Measurements from ENCODE around the gene RIPK1. TPM values are rescaled to one million over a fixed set of nuclear protein-coding genes. Genes with fewer than 3 reads are reported as not detected.
A peak's percentile ranks its signal among the peaks of the same experiment; 100 is the strongest.
"Not testable (repeated sequence)": the region's sequence is repeated elsewhere in the genome, so short reads cannot be mapped to it uniquely, and the experiment has no call there.

RIPK1 gene
- total RNA-seq, 1 donor from 2014 or later: 4.9 TPM

- H3K27ac ChIP-seq: no peak overlapping the region
- peaks cover 16% of the 10 kb centered on the region for H3K4me1 Mint-ChIP-seq
- H3K9ac ChIP-seq: no peak overlapping the region
- no peaks in the 10 kb centered on the region for H3K9me3 ChIP-seq (ENCODE audit: low read depth)
- no peak overlapping the region for H3K27ac Mint-ChIP-seq
- no peak for DNase-seq (ENCODE audit: low spot score)
- peaks cover 20% of the 10 kb centered on the region for H3K4me1 ChIP-seq
- peaks cover 5% of the 10 kb centered on the region for H3K9me3 Mint-ChIP-seq
- H3K4me3 ChIP-seq: no peak overlapping the region
- TF ChIP-seq EZH2 (IDR thresholded peaks at IDR 0.05) (no peak), EZH2phosphoT487 (IDR thresholded peaks at IDR 0.05) (no peak)
- TF ChIP-seq, protein P1, sequence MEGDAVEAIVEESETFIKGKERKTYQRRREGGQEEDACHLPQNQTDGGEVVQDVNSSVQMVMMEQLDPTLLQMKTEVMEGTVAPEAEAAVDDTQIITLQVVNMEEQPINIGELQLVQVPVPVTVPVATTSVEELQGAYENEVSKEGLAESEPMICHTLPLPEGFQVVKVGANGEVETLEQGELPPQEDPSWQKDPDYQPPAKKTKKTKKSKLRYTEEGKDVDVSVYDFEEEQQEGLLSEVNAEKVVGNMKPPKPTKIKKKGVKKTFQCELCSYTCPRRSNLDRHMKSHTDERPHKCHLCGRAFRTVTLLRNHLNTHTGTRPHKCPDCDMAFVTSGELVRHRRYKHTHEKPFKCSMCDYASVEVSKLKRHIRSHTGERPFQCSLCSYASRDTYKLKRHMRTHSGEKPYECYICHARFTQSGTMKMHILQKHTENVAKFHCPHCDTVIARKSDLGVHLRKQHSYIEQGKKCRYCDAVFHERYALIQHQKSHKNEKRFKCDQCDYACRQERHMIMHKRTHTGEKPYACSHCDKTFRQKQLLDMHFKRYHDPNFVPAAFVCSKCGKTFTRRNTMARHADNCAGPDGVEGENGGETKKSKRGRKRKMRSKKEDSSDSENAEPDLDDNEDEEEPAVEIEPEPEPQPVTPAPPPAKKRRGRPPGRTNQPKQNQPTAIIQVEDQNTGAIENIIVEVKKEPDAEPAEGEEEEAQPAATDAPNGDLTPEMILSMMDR (IDR thresholded peaks at IDR 0.05): no peak
- no peak overlapping the region for H3K4me3 Mint-ChIP-seq
- H3F3A ChIP-seq (ENCODE audit: low read depth): peaks cover 16% of the 10 kb centered on the region
- peaks cover 47% of the 10 kb centered on the region for H3K36me3 Mint-ChIP-seq
- H3K27me3 ChIP-seq: no peaks in the 10 kb centered on the region
- no peak overlapping the region for H2AFZ ChIP-seq (replicated peaks)
- no peaks in the 10 kb centered on the region for H3K36me3 ChIP-seq
- peaks cover 14% of the 10 kb centered on the region for H3K79me2 ChIP-seq (ENCODE audit: low read depth)
- peaks cover 2% of the 10 kb centered on the region for H3K27me3 Mint-ChIP-seq (ENCODE audit: insufficient read depth, low read depth)
- H3K4me2 ChIP-seq: no peak overlapping the region
- no peaks in the 10 kb centered on the region for H4K20me1 ChIP-seq (ENCODE audit: low read depth)
Measured at GRCh38 chr6:3077430-3077829, 9.1 kb downstream of the RIPK1 start.

GRCh38 chr6:3078952-3079351 is 10.7 kb downstream of the RIPK1 start:
- Mint-ChIP-seq H3K36me3 (peaks cover 59% of the 10 kb centered on the region), H3K4me1 (peaks cover 16% of the 10 kb centered on the region)
- H3K4me3 ChIP-seq; H3K27me3 Mint-ChIP-seq (ENCODE audit: insufficient read depth, low read depth); H3K9ac ChIP-seq; H3K9me3 ChIP-seq (ENCODE audit: low read depth); H2AFZ ChIP-seq (replicated peaks); H3K4me2 ChIP-seq; DNase-seq (ENCODE audit: low spot score); H3K4me3 Mint-ChIP-seq; H4K20me1 ChIP-seq (ENCODE audit: low read depth); H3K27ac ChIP-seq; H3K9me3 Mint-ChIP-seq; H3K27ac Mint-ChIP-seq; H3K79me2 ChIP-seq (ENCODE audit: low read depth); H3K36me3 ChIP-seq; H3K27me3 ChIP-seq: not testable (repeated sequence)
- peaks cover 21% of the 10 kb centered on the region for H3K4me1 ChIP-seq
- peaks cover 17% of the 10 kb centered on the region for H3F3A ChIP-seq (ENCODE audit: low read depth)

GRCh38 chr6:3079682-3080081 is 11.4 kb downstream of the RIPK1 start:
- Histone ChIP-seq H3K27me3 (no peaks in the 10 kb centered on the region), H3K4me2 (no peak overlapping the region), H3K4me3 (no peak overlapping the region), H3K79me2 (ENCODE audit: low read depth) (peaks cover 4% of the 10 kb centered on the region), H3K4me1 (peaks cover 21% of the 10 kb centered on the region), H3K27ac (no peak overlapping the region), H4K20me1 (ENCODE audit: low read depth) (no peaks in the 10 kb centered on the region), H3K36me3 (no peaks in the 10 kb centered on the region), H3K9ac (no peak overlapping the region), H3K9me3 (ENCODE audit: low read depth) (no peaks in the 10 kb centered on the region), H2AFZ (replicated peaks) (no peak overlapping the region), H3F3A (ENCODE audit: low read depth) (peaks cover 17% of the 10 kb centered on the region)
- peaks cover 63% of the 10 kb centered on the region for H3K36me3 Mint-ChIP-seq
- peaks cover 2% of the 10 kb centered on the region for H3K27me3 Mint-ChIP-seq (ENCODE audit: insufficient read depth, low read depth)
- TF ChIP-seq, protein P1 (IDR thresholded peaks at IDR 0.05): no peak
- TF ChIP-seq EZH2 (IDR thresholded peaks at IDR 0.05): no peak
- TF ChIP-seq EZH2phosphoT487 (IDR thresholded peaks at IDR 0.05): no peak
- peaks cover 5% of the 10 kb centered on the region for H3K9me3 Mint-ChIP-seq
- peak overlapping the region; percentile 10 for H3K27ac Mint-ChIP-seq
- H3K4me3 Mint-ChIP-seq: no peak overlapping the region
- H3K4me1 Mint-ChIP-seq: peaks cover 16% of the 10 kb centered on the region
- DNase-seq (ENCODE audit: low spot score): no peak

GRCh38 chr6:3081960-3082359 is 13.7 kb downstream of the RIPK1 start:
- Mint-ChIP-seq H3K36me3 (peaks cover 71% of the 10 kb centered on the region), H3K27ac (no peak overlapping the region), H3K4me3 (no peak overlapping the region), H3K4me1 (peaks cover 6% of the 10 kb centered on the region), H3K27me3 (ENCODE audit: insufficient read depth, low read depth) (peaks cover 2% of the 10 kb centered on the region), H3K9me3 (peaks cover 5% of the 10 kb centered on the region)
- H3K27me3 ChIP-seq: no peaks in the 10 kb centered on the region
- peak; percentile 66 for DNase-seq (ENCODE audit: low spot score)
- H4K20me1 ChIP-seq (ENCODE audit: low read depth): no peaks in the 10 kb centered on the region
- H3F3A ChIP-seq (ENCODE audit: low read depth): peaks cover 9% of the 10 kb centered on the region
- TF ChIP-seq EZH2 (IDR thresholded peaks at IDR 0.05) (no peak), EZH2phosphoT487 (IDR thresholded peaks at IDR 0.05) (no peak)
- TF ChIP-seq, protein P1 (IDR thresholded peaks at IDR 0.05): no peak
- H3K4me3 ChIP-seq: no peak overlapping the region
- H3K9me3 ChIP-seq (ENCODE audit: low read depth): no peaks in the 10 kb centered on the region
- H3K79me2 ChIP-seq (ENCODE audit: low read depth): no peaks in the 10 kb centered on the region
- no peak overlapping the region for H2AFZ ChIP-seq (replicated peaks)
- peak overlapping the region; percentile 21 for H3K4me2 ChIP-seq
- no peaks in the 10 kb centered on the region for H3K36me3 ChIP-seq
- no peak overlapping the region for H3K27ac ChIP-seq
- H3K4me1 ChIP-seq: peaks cover 8% of the 10 kb centered on the region
- no peak overlapping the region for H3K9ac ChIP-seq
